ENCODE measurements around the gene ACTRT2.

- TF ChIP-seq, protein P1, sequence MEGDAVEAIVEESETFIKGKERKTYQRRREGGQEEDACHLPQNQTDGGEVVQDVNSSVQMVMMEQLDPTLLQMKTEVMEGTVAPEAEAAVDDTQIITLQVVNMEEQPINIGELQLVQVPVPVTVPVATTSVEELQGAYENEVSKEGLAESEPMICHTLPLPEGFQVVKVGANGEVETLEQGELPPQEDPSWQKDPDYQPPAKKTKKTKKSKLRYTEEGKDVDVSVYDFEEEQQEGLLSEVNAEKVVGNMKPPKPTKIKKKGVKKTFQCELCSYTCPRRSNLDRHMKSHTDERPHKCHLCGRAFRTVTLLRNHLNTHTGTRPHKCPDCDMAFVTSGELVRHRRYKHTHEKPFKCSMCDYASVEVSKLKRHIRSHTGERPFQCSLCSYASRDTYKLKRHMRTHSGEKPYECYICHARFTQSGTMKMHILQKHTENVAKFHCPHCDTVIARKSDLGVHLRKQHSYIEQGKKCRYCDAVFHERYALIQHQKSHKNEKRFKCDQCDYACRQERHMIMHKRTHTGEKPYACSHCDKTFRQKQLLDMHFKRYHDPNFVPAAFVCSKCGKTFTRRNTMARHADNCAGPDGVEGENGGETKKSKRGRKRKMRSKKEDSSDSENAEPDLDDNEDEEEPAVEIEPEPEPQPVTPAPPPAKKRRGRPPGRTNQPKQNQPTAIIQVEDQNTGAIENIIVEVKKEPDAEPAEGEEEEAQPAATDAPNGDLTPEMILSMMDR (IDR thresholded peaks at IDR 0.05), result no peak
- TF ChIP-seq EP300 (IDR thresholded peaks at IDR 0.05) (no peak), POLR2A (IDR thresholded peaks at IDR 0.05) (no peak)
Observed at GRCh38 chr1:3018051-3018471, 3.2 kb upstream of the ACTRT2 start.

Data from suprapubic skin (tissue), 3 donors.